Stimulated activated CD4-positive, alpha-beta T cell treated with anti-CD3 and anti-CD28 coated beads, Interleukin-1b, Interleukin-23, amount 100 ng/mL, for 48 hours (primary cell): ENCODE measurements around the gene CTDP1.
A peak's percentile ranks its signal among the peaks of the same experiment; 100 is the strongest.

Source experiments
- DNase-seq: peaks from one replicate; pipeline ENCODE4 v3.0.0-alpha.2; 2020

CTDP1 gene, protein sequence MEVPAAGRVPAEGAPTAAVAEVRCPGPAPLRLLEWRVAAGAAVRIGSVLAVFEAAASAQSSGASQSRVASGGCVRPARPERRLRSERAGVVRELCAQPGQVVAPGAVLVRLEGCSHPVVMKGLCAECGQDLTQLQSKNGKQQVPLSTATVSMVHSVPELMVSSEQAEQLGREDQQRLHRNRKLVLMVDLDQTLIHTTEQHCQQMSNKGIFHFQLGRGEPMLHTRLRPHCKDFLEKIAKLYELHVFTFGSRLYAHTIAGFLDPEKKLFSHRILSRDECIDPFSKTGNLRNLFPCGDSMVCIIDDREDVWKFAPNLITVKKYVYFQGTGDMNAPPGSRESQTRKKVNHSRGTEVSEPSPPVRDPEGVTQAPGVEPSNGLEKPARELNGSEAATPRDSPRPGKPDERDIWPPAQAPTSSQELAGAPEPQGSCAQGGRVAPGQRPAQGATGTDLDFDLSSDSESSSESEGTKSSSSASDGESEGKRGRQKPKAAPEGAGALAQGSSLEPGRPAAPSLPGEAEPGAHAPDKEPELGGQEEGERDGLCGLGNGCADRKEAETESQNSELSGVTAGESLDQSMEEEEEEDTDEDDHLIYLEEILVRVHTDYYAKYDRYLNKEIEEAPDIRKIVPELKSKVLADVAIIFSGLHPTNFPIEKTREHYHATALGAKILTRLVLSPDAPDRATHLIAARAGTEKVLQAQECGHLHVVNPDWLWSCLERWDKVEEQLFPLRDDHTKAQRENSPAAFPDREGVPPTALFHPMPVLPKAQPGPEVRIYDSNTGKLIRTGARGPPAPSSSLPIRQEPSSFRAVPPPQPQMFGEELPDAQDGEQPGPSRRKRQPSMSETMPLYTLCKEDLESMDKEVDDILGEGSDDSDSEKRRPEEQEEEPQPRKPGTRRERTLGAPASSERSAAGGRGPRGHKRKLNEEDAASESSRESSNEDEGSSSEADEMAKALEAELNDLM

DNA sequence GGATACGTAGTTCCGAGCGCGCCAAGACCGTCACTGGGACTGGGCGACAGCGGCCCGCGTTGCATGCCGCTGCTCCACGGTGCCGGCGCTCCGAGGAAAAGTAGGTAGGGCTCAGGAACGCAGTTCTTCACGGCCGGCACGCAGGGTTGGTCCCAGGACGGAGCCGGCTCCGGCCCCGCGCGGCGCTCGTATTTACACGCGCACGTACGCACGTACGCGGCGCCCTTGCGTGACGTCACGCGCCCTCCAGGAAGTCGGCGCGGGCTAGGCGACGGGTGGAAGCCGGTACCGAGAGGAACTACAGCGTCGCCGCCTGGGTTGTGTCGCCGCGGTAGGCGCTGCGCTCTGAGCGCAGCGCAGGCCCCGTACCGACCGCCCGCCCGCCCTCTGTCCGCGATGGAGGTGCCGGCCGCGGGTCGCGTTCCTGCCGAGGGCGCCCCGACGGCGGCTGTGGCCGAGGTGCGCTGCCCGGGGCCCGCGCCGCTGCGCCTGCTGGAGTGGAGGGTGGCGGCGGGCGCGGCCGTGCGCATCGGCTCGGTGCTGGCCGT lies at the start of gene CTDP1:
Gene CTDP1 (plus strand): TSS at position 252 of the 548 bp plus-strand sequence. CDS start 145 bp downstream, at position 397.
- DNase-seq: peak; percentile 90

DNA sequence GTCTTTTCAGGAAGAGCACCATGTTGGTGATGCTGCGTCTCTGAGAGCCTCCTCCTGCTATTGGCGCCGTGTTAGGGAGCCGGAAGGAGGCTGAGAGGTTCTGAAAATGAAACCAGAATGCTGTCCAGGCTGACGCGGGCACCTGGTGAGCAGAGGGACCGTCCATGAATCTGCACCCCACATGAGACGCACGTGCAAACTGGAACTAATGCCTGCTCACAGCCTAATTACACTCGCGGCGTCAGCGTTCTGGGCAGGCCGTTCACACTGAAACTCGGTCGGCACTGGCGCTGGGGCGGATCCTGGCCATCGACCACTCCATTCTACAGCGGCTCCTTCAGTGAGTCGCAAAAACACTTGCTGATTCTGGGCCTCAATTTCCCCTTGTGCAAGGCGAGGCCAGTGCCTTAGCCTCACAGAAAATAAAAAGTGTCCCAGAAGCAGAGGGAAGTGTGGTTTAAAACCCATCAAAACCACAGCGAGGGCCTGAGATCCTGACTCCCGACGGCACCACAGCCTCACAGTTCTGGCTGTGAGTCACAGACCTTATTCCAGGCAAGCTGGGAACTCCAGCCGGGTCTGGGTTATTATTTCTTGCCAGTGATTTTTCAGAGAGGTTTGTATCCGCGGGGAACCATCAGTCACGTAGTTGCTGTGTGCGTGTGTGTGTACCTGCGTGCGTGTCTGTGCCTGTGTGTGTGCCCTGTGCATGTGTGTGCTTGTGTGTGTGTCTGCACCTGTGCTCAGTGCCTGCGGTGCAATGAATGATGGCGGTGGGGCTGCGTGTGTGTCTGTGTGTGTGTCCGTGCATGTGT lies 49.1 kb upstream of the CTDP1 start:
- no peak for DNase-seq

DNA sequence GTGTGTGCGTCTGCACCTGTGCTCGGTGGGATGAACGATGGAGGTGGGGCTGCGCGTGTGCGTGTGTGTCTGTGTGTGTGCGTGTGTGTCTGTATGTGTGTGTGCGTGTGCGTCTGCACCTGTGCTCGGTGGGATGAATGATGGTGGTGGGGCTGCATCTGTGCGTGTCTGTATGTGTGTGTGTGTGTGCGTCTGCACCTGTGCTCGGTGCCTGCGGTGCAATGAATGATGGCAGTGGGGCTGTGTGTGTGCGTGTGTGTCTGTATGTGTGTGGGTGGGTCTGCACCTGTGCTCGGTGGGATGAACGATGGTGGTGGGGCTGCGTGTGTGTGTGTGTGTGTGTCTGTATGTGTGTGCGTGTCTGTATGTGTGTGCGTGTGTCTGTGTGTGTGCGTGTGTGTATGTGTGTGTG lies 48.5 kb upstream of the CTDP1 start:
- DNase-seq: no peak

DNA sequence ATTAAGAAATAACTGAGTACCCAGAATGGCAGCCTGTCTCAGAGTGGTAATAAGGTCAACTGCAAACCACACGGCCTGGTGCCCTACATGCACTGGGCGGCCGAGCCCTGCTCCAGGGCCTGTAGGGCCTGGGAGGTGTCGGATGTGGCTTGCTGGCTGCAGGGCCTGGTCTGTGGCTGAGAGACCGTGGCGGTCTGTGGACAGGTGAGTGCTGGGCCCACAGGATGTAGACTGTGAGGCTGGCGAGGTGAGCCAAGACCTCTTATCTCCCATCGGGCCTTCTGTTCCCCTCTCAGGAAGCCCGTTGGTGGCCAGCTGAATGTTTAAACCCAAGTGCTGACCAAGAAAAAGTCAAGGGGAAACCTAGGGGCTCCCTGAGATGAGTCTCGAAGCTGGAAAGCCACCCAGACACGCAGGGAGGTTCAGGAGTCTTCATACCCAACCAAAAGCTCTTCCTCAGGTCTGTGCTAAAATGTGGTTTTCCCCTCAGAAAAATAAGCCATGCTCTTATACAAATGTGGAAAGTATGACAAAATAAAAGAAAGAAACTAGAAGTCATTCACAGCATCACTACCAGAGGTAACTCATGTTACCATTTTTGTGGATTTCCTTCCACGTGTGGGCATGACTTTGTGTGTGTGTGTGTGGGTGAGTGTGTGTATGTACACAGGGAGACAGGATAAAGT lies 47.7 kb upstream of the CTDP1 start:
- no peak for DNase-seq

DNA sequence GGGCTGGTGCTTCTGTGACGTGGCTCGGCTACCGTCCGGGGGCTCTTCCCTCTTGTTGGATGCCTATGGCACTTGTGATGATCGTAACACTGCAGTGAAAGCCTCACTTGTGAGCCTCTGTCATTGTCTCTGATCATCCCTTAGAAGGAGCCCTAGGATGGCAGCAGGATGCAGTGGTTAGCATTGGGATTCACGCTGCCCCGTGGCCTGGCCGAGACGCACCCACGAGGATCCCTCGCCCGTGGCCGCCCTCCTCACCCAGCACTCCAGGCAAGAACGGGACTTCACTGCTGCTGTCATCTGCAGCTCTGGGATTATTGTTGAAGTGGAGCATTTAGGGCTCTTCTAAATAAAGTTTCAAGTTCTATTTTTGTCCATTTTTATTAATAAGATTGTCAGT lies 46.8 kb upstream of the CTDP1 start:
- DNase-seq: no peak

DNA sequence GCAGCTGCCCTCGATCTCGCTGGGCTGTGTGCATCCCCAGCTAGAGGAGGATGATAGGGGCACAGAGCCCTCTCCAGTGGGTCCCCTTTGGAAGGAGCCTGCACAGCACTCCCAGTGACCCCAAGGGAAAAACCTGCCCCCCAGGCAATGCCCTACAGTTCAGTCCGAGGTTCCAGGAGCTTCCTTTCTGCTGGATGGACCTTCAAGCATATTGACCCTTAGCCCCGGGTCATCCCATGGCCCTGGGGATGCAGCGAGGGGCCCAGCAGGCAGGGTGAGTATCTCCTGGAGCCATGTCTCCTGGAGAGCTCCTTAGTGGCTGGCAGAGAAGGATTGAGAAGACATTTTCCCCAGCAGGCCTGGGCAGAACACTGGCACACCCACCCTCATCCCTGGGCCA lies 45.4 kb upstream of the CTDP1 start:
- DNase-seq: no peak

DNA sequence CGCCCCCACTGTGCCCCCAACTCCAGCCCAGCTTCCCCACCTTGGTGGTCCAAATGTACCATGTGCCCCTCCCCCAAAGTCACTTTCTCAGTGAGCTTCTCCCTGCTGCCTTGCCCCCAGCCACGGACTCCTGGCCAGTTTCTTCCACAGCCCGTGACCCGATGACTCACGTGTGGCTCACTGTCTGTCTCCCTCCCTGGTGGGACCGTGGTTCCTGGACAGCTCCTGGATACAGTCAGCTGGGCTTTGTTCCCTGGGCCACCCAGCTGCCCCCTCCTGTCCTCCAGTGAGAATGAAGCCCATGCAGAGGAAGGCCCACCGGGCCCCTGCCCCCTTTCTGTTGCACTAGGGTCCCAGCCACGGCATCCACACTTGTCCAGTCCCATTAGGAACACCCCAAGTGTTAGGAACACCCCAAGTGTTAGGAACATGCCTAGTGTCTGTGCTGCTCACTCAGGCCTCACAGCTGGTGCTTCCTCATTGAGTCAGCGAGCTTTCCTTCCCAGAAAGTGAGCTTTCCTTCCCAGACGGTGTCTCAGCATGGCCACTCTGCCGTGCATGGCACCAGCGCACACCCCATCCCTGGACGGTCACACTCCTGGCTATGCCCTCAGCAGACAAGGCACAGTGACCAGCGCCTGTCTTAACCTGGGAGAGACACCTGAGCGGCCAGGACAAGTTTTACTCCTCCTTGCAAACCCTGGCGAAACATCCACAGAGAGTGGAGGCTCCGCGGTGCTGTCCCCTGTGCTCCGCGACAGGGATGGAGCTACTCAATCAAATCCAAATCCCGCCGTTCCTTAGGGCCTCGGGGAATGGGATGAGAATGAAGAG lies 44.8 kb upstream of the CTDP1 start:
- no peak for DNase-seq

DNA sequence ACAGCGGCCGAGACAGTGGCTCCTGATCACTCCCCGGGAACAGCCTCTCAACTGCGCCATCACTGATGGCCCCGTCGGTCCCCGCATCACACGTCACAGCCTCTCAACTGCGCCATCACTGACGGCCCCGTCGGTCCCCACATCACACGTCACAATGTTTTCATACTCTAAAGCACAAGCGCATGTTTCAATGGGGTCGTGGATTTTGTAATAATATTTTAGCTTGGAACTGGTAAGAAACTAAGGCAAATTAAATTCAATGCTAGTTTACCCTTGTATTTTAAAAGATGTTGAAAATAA lies 44.2 kb upstream of the CTDP1 start:
- DNase-seq: no peak

DNA sequence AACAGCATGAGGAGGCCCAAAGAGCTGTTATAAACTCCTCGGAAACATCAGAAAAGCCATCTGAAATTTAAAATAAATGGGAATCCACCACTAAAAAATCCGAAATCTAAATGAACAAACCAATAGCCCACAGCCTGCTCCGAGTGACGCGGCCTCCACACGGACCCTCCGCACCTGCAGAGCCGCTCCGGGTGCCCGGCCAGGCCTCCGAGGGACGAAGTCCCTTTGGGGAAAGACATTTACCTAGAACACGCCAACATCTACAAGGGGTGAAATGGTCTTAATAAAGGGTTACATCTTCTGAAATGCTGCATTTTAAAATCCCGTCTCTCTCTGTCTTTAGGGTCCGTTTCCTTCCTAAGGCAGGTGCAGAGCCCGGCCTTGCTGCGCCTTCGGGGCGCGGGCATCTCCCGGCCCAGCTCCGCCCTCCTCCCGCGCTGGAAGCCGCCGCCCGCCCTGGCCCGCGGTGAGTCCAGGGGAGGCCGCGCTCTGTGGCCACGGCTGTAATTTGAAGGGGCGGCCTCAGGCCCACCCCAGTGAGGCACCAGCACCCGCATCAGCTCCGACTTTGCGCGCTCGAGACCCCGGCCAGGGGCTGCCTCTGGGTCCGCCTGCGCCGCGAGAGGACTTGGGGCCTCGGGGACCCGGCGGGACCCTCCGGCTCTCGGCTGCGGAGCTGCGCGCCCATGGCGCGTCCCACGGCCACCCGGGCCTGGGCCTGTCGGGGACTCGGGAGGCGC lies 42.3 kb upstream of the CTDP1 start:
- no peak for DNase-seq

DNA sequence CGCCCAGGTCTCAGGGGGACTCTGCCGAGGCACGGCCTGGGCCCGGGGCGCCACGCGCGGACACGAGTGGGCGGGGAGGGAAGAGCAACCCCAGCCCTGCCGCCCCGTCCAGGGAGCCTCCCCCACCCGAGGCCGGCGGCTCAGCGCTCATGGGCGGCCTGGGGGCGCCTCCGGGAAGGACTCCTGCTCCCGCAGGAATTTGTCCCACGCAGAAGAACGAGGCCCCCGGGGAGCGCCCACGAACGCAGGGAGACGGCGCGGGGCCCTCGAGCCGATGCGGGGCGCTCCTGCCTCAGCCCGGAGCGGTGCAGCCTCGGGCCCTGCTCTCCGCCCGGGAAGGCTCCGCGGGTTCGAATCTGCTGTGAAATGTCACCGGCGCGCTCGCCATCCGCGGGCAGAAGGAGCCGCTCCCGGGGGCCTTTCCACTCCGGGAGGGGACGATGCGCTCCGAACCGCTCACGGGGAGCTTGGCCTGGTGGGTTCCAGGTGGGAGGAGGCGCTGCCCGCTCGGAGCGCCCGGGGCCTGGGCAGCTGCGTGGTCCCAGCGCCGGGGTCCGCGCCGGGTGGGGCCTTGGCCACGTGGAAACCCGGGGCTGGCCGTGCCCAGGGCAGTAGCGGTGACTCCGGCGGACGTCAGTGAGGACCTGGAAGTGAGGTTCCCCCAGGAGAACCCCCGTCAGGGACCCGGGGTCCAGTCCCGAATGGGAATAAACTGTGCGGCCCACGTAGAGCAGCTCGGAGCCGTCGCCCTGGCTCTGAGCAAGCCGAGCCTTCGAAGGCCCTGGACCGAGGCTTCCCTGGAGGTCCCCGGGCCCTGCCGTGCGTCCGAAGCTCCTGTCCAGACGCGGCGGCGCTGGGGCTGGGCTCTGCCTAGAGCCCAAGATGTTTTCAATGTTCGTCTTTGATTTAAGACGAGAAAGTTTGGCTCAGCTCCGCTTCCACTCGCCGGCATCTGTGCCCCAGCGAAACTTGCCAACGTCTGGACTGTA lies 41.4 kb upstream of the CTDP1 start:
- no peak for DNase-seq

DNA sequence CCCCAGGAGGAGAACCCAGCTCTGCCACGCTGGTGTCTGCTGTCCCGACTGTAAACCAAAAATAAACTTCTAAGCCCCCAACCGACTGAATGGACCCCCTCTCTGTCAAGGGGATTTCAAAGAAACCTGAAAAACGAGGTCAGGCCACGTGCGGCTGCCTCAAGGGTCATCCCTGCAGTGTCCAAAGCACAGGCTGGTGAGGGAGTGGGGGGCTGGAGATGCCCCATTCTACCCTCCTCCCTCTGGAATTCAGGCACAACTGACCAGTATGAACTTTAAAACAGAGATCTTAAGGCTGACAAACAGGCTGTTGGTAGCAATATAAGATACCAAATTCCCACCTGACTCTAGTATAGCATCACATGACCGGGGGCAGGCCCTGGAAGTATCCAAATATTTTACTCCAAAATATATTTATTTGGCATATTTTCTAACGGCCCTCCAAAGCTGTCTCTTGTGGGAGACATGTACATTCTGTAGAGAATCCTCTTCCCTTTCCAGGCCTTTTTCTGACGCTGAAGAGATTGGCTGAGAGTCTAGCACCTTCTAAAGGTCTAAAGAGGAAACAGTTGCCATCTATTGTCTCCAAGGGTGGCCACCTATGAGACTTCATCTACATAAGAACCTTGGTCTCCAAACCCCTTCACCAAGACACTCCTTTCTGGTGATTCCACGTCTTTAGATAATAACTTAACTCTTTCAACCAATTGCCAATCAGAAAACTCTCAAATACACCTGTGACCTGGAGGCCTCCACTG lies 40.4 kb upstream of the CTDP1 start:
- no peak for DNase-seq

DNA sequence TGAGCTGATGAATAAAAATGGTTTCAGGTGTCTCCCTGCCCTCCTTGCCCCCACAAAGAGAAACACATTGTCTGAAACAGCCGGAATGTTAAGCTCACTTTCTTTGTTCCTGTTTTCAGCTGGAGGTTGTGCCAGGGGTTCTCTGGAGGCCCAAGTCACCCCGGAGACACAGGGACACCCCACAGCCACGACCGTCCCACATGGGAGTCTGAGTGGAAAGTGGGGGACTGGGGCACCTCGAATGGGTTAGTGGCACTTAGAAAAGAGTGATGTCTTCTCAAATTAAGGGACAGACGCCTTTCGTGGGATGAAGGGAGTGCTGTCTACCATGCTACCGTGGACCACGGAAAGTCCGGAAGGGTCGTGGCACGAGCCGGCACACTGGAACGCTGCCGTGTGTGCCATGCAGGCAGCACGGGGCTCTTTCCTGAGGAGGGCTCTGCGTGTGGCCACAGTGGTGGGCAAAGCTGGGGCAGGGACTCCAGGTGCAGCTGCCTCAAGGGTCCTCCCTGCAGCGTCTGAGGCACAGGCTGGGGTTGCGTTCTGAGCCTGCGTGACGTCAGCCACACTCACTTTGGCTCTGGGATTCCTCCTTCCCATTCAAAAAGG lies 39.4 kb upstream of the CTDP1 start:
- no peak for DNase-seq

DNA sequence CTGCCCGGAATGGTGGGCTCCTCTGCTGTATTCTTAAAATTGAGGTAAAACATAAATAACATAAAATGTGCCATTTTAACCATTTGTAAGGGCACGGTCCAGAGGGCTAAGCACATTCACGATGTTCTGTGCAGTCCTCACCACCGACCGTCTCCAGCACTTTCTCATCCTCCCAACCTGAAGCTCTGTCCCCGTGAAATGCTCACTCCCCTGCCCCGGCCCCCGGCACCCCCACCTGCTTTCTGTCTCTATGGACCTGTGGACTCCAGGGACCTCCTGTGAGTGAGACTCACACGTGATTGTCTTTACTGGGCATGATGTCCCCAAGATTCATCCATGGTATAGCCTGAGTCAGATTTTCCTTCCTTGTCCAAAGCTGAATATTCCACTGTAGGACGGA lies 38.7 kb upstream of the CTDP1 start:
- no peak for DNase-seq

DNA sequence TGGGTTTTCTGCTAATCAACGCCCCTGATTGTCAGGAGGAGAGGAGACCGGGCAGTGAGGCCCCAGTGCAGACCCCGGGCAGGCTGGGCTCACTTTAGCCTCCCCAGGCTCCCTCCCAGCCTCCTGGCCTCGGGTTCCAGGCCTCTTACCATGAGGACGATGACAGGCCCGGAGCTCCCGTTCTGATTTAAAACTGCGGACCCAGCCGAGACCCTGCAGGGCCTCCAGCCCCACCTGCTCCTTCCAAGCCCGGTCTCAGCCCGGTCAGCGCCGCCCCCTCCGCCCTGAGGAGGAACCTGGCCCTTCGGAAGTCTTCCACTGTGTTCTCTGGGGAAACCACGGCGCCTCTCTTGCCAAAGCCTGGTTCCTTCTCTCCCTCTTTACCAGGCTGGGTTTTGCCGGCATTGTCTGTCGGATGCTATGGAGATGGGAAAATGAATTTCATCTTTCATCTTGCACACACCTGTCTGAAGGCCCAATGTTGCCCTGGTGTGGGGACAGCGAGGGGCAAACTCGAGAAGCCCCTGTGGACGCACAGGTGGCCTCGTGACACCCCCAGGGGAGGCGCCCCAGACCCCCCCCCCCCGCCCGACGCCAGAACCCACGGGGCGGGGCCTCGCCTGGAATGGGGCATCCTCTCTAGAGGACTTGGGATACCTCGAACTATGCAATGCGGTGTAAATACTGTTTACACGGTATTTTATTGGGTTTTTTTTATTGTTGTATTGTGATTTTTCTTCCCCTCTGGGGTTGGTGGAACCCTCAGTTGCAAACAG lies 37.7 kb upstream of the CTDP1 start:
- DNase-seq: no peak

DNA sequence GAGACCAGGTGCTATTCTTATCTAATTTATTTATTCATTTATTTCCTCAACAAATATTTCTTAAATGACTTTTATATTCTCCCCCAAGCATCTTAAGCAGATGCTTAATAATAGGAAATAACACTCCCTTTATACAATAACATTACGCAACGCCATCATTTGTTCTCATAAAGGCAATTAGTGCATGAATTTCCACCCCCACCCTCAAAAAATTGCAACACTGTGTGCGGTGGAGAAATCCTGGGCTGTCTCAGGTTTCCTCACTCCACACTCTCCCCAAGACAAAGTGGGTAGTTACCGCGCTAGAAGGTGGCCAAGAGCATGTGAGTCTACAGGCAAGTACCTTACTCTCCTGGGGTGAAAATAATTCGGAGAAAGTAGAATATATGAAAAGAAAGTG lies 37.0 kb upstream of the CTDP1 start:
- DNase-seq: no peak

DNA sequence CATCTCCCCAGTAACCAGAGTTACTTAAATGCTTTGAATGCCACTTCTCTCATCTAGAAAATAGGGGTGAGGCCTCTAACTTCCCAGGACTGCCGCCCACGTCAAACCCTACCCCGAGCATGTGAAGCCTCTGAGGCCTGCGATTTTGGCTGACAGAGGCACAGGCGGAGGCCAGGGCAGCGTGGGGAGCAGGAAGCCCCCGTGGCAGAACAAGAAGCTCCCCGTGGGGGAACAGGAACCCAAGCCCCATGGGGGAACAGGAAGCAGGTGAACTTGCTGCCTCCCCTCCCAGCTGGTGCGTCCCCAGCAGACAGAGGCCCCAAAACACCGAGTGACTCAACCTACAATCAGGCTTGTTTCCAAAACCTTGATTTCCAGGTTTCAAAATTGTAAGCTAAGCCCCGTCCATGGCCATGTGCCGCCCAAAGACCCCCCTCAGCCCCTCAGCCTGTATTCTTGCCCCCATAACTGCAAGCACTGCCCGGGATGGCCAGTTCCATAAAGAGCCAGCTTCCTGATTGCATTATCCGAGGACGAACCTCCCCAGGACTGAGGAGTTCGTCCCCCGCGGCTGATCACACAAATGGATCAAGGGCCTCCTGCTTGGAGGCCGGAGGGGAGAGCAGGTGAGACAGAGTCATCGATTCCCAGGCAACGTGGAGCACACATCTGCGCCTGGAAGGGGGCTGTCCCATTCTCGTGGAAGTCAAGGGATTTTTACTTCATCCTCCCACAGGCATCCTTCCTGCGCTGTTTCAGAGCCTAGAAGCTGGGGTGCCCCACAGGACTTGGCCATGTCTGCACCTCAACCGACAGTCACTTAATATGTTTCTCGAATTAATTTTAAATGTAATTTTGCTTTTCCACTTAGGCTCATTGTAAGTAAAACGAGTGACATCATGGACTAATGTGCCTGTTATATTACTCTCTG lies 36.3 kb upstream of the CTDP1 start:
- DNase-seq: no peak
